SH-SY5Y (cell line): ENCODE measurements around the gene RGSL1.

Experiments used
- GATA2 ChIP-seq: IDR thresholded peaks from 2 replicates; pipeline ENCODE4 v1.6.1; 2011; ENCODE audit warnings: mild to moderate bottlenecking, low read depth, low read length
- GATA3 ChIP-seq: IDR thresholded peaks from 2 replicates; pipeline ENCODE4 v1.6.1; 2011; ENCODE audit warnings: low read depth, mild to moderate bottlenecking, low read length, moderate library complexity

DNA sequence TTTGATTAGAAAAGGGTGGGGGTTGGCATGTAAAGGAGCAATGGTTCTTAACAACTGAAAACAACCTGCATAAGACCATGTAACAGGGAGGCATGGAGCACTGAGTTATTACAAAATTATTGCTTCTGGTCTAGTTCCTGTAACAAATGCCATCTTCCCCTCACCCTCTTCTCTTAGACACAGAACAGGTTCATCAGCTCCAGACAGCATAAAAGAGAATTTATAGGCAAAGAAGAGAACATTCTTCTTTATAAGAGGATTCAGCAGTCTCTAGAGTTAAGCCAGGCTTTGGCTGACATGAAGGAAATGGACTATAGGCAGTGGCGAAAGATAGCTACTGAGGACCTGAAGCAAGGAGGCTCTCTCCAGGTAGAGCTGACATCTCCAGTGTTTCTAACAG lies 38.9 kb downstream of the RGSL1 start:
- no peak for TF ChIP-seq GATA2
- no peak for TF ChIP-seq GATA3
